ENCODE data around the gene GRN. TPM values are rescaled to one million over a fixed set of nuclear protein-coding genes. Genes with fewer than 3 reads are reported as not detected.
"Not testable (repeated sequence)": the region's sequence is repeated elsewhere in the genome, so short reads cannot be mapped to it uniquely, and the experiment has no call there.

GRN gene
- polyA plus RNA-seq, 1 donor from 2014 or later: 219 TPM

DNA sequence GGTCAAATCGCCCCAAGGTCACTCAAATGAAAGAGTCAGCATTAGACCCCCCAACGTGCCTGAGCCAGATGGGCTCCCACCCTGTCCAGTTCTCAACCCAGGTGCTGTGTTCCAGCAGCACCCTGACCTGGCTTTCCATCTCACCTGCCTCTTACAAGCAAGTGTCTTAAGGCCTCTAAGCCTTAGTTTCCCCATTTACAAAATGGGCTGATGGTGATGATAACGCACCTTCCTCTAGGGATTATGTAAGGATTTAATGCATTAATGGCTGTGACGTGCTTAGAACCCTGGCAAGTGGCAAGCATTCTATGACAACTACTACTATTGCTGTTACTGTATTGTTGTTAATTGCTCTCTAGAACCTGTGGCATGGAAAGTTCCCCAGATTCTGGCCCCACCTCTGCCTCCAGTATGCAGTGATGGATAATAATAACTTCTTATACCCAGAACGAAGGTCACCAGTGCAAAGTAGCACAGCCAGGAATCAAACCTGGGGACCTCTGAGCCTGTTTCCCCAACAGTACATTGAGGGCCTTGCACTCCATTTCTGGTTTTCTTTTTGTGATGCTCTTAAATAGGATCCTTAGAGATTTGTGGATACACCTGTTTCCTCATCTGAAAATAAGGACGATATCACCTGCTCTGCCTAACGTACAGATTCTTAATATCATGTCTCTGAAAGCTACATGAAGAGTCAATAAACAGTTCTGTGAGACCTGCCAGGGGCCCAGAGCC, 17.2 kb upstream of the GRN start:
- peak overlapping the region in 2 of 3 donors; percentile 39 to 69 for H3K27ac Mint-ChIP-seq

GRCh38 chr17:44329516-44329915, 15.6 kb upstream of the GRN start:
- not testable (repeated sequence) for H3K9me3 Mint-ChIP-seq, H3K27me3 Mint-ChIP-seq, H3K27ac Mint-ChIP-seq, H3K36me3 Mint-ChIP-seq, H3K4me3 Mint-ChIP-seq
- H3K4me1 Mint-ChIP-seq: peaks cover 14 to 26% (median 17%) of the 10 kb centered on the region in 3 donors

More for the DNA sequence above, 17.2 kb upstream of the GRN start:
- H3K9me3 Mint-ChIP-seq: no peaks in the 10 kb centered on the region
- H3K36me3 Mint-ChIP-seq: no peaks in the 10 kb centered on the region
- peak overlapping the region in 1 of 4 donors; percentile 79 for H3K4me3 Mint-ChIP-seq
- no peaks in the 10 kb centered on the region for H3K27me3 Mint-ChIP-seq
- peaks cover 15 to 21% (median 19%) of the 10 kb centered on the region in 3 donors for H3K4me1 Mint-ChIP-seq

DNA sequence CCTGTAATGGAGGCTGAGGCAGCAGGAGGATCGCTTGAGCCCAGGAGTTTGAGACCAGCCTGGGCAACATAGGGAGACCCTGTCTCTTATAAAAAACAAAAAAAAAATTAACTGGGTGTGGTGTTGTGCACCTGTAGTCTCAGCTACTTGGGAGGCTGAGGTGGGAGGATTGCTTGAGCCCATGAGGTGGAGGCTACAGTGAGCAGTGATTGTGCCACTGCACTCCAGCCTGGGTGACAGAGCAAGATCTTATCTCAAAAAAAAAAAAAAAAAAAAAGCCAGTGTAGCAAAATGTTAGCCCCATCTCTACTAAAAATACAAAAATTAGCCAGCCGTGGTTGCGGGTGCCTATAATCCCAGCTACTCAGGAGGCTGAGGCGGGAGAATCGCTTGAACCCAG, 14.8 kb upstream of the GRN start:
- not testable (repeated sequence) for H3K4me3 Mint-ChIP-seq, H3K36me3 Mint-ChIP-seq, H3K27me3 Mint-ChIP-seq, H3K9me3 Mint-ChIP-seq
- Mint-ChIP-seq H3K4me1 (peaks cover 14 to 25% (median 18%) of the 10 kb centered on the region in 3 donors), H3K27ac (peak overlapping the region in 1 of 3 donors; percentile 28)

GRCh38 chr17:44331249-44331760, 13.8 kb upstream of the GRN start:
- H3K4me1 Mint-ChIP-seq: peaks cover 16 to 21% (median 19%) of the 10 kb centered on the region in 3 donors
- H3K9me3 Mint-ChIP-seq: no peaks in the 10 kb centered on the region
- H3K27ac Mint-ChIP-seq: peak overlapping the region in 1 of 3 donors; percentile 85
- no peaks in the 10 kb centered on the region for H3K27me3 Mint-ChIP-seq
- peak overlapping the region in 1 of 4 donors; percentile 77 for H3K4me3 Mint-ChIP-seq
- no peaks in the 10 kb centered on the region for H3K36me3 Mint-ChIP-seq

GRCh38 chr17:44333371-44333770, 11.7 kb upstream of the GRN start:
- Mint-ChIP-seq H3K9me3 (no peaks in the 10 kb centered on the region), H3K4me1 (peaks cover 7 to 14% (median 13%) of the 10 kb centered on the region in 3 donors), H3K27me3 (no peaks in the 10 kb centered on the region), H3K4me3 (no peak overlapping the region), H3K27ac (no peak overlapping the region), H3K36me3 (no peaks in the 10 kb centered on the region)

DNA sequence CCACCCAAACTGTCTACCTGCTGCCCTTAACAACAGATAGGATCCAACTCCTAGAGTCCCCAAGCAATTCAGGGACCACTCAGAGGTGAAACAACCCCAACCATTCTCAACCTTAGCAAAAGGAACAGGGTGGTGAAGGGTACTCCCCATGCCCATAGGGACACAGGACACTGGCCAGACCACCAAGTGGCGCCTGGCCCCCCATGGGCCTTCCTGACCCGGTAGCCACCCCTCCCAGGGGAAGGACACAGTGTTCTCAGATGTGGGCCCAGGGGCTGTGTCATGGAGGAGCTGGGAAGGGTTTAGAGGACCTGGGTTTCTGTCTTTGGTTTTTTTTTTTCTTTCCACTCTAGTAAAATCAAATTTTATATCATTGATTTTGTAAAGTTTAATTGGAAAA, 10.8 kb upstream of the GRN start:
- H3K27ac Mint-ChIP-seq: no peak overlapping the region
- H3K27me3 Mint-ChIP-seq: no peaks in the 10 kb centered on the region

DNA sequence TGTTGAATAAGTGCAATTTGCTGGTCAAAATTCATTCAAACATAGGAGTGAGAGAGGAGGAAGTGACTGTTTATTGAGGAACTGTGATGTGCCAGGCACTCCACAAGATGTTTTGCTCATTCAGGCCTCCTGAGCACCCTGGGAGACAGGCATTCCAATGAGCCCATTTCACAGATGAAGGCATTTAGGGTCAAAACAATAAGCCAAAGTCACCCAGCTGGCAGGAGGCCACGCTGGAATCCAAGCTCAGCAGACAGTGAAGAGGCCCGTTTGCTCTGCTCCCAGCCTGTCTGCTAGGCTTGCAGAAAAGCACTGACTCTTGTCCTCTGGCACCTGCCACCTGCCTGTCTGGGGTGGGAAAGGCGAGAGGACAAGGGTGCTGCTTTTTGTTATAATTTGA, 10.4 kb upstream of the GRN start:
- Mint-ChIP-seq H3K27me3 (no peaks in the 10 kb centered on the region), H3K4me3 (peak overlapping the region in 1 of 4 donors; percentile 56), H3K27ac (no peak overlapping the region), H3K9me3 (no peaks in the 10 kb centered on the region), H3K36me3 (no peaks in the 10 kb centered on the region), H3K4me1 (peaks cover 7 to 14% (median 13%) of the 10 kb centered on the region in 3 donors)

More for the DNA sequence above, 10.8 kb upstream of the GRN start:
- H3K4me3 Mint-ChIP-seq: peak overlapping the region in 1 of 4 donors; percentile 56
- no peaks in the 10 kb centered on the region for H3K9me3 Mint-ChIP-seq
- no peaks in the 10 kb centered on the region for H3K36me3 Mint-ChIP-seq
- peaks cover 7 to 14% (median 13%) of the 10 kb centered on the region in 3 donors for H3K4me1 Mint-ChIP-seq

DNA sequence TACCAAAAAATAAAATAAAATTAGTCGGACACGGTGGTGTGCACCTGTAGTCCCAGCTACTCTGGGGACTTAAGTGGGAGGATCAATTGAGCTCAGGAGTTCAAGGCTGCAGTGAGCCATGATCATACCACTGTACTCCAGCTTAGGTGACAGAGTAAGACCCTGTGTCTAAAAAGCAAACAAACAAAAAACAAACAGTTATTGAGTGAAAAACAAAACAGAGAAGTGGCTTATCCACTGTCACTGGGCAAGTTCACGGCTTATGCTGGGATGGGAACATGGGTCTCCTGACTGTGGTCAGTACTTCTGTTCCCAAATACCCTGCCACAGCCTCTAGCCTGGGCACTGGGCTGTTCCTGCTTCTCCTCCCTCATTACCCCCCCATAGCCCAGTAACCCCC, 9.5 kb upstream of the GRN start:
- Mint-ChIP-seq H3K4me3 (no peak overlapping the region), H3K27ac (peak overlapping the region in 1 of 3 donors; percentile 71), H3K27me3 (no peaks in the 10 kb centered on the region), H3K9me3 (no peaks in the 10 kb centered on the region), H3K4me1 (peaks cover 7 to 14% (median 13%) of the 10 kb centered on the region in 3 donors), H3K36me3 (no peaks in the 10 kb centered on the region)

- Mint-ChIP-seq H3K36me3 (no peaks in the 10 kb centered on the region), H3K9me3 (no peaks in the 10 kb centered on the region), H3K27me3 (no peaks in the 10 kb centered on the region), H3K27ac (peak overlapping the region in 1 of 3 donors; percentile 50), H3K4me1 (peaks cover 7 to 14% (median 12%) of the 10 kb centered on the region in 3 donors), H3K4me3 (peak overlapping the region in 1 of 4 donors; percentile 51)
Observed at GRCh38 chr17:44335968-44336367, 9.1 kb upstream of the GRN start.

- Mint-ChIP-seq H3K4me1 (peaks cover 4 to 8% (median 7%) of the 10 kb centered on the region in 3 donors), H3K4me3 (no peak overlapping the region), H3K27me3 (no peaks in the 10 kb centered on the region), H3K9me3 (no peaks in the 10 kb centered on the region), H3K27ac (no peak overlapping the region), H3K36me3 (no peaks in the 10 kb centered on the region)
Observed at GRCh38 chr17:44338702-44339101, 6.4 kb upstream of the GRN start.

GRCh38 chr17:44340553-44340952, 4.5 kb upstream of the GRN start:
- H3K4me3 Mint-ChIP-seq, H3K27ac Mint-ChIP-seq, H3K4me1 Mint-ChIP-seq, H3K27me3 Mint-ChIP-seq, H3K9me3 Mint-ChIP-seq, H3K36me3 Mint-ChIP-seq: not testable (repeated sequence)

DNA sequence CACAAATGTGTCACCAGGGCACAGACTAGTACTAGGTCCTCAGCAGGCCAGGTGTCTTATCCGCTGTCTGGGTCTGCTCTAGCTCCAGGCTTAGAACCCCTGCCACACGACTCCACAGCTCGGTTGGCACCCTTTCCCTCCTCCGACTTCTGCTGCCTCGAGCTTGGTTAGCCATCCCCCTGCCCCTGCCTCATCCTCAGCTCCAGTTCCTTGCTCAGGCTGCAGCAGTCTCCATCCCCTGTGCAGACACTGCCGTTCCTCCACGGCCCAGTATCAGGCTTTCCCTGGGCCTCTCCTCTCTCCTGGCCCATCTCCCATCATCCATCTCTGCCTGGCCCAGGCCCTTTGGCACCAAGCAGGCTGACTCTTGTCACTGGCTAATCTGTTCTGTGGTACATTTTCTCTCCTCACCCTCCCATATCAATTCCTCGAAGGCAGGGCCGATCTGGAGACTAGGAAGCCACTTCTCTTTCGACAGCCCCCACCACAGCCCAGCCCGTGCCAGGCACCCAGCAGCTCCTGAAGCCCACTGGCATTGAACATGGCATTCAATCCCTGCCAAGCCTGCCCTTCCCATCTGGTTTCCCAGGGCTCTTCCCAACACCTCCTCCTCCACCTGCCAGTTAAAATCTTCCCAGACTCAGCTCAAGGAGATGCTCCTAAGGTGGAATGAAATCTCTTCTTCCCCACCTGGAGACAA, 1.4 kb upstream of the GRN start:
- peaks cover 24 to 29% (median 28%) of the 10 kb centered on the region in 3 donors for H3K4me1 Mint-ChIP-seq
- H3K27ac Mint-ChIP-seq: peak overlapping the region in 1 of 3 donors; percentile 19
- H3K4me3 Mint-ChIP-seq: peak overlapping the region in 1 of 4 donors; percentile 99
- no peaks in the 10 kb centered on the region for H3K9me3 Mint-ChIP-seq
- no peaks in the 10 kb centered on the region for H3K27me3 Mint-ChIP-seq
- no peaks in the 10 kb centered on the region for H3K36me3 Mint-ChIP-seq

DNA sequence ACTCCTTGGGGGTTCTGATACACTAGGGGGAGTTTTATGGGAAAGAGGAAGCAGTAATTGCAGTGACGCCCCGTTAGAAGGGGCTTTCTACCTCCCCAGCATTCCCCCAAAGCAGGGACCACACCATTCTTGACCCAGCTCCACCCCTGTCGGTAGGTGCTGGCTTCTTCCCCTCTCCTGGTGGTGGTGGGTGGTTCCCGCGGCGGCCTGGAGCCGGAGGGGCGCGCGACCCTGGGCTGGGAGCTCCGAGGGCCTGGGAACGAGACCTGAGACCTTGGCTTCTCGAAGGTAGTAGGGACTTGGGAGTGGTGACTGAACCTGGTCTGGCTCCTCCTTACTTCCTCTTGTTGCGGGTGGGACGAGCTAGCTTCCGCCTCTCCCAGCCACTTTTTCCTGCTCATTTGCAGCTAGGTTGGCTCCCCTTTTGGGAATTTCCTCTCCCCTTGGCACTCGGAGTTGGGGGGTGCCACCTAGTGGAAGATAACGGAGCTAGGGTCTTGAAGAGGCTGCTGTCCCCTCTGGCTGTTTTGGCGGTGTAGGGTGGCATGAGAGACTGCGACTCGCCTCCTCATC, 438 bp downstream of the GRN start:
- Mint-ChIP-seq H3K4me3 (peak overlapping the region; percentile 96 to 99 (median 99)), H3K27ac (peak overlapping the region; percentile 92 to 95 (median 95)), H3K9me3 (no peaks in the 10 kb centered on the region), H3K36me3 (no peaks in the 10 kb centered on the region), H3K27me3 (no peaks in the 10 kb centered on the region), H3K4me1 (peaks cover 28 to 35% (median 31%) of the 10 kb centered on the region in 3 donors)

GRCh38 chr17:44346064-44346844, 1.2 kb downstream of the GRN start:
- H3K36me3 Mint-ChIP-seq: no peaks in the 10 kb centered on the region
- no peaks in the 10 kb centered on the region for H3K9me3 Mint-ChIP-seq
- peak overlapping the region; percentile 96 to 99 (median 99) for H3K4me3 Mint-ChIP-seq
- no peaks in the 10 kb centered on the region for H3K27me3 Mint-ChIP-seq
- H3K4me1 Mint-ChIP-seq: peaks cover 31 to 36% (median 35%) of the 10 kb centered on the region in 3 donors
- peak overlapping the region; percentile 92 to 95 (median 95) for H3K27ac Mint-ChIP-seq

Data from IgD-negative memory B cell (primary cell).